GM19193 (cell line): ENCODE data around the gene LIME1.

Source experiments
- POLR2A ChIP-seq: IDR thresholded peaks from 4 replicates; pipeline ENCODE4 v1.6.1; 2011; ENCODE audit not compliant: insufficient read depth, insufficient read length; ENCODE audit errors: extremely low read depth

The LIME1 gene

GRCh38 chr20:63694584-63695423, 41.7 kb upstream of the LIME1 start:
- no peak for TF ChIP-seq POLR2A

- TF ChIP-seq POLR2A, result no peak
Measured at GRCh38 chr20:63695424-63696305, 40.8 kb upstream of the LIME1 start.

- no peak for TF ChIP-seq POLR2A
Measured at GRCh38 chr20:63696306-63696627, 40.2 kb upstream of the LIME1 start.

- TF ChIP-seq POLR2A, result peak; percentile 48
Measured at GRCh38 chr20:63696628-63697356, 39.7 kb upstream of the LIME1 start, which contains the start of gene TNFRSF6B. Gene TNFRSF6B, plus strand, starts transcription at chr20:63696652. Its CDS starts 116 bp downstream, at chr20:63696768.

- no peak for TF ChIP-seq POLR2A
Measured at GRCh38 chr20:63697357-63697867, 39.1 kb upstream of the LIME1 start.

- peak; percentile 29 for TF ChIP-seq POLR2A
Measured at GRCh38 chr20:63697868-63698545, 38.5 kb upstream of the LIME1 start.

- TF ChIP-seq POLR2A, result no peak
Measured at GRCh38 chr20:63698739-63699465, 37.6 kb upstream of the LIME1 start.

GRCh38 chr20:63699466-63700198, 36.8 kb upstream of the LIME1 start:
- TF ChIP-seq POLR2A, result no peak

GRCh38 chr20:63700199-63701050, 36.0 kb upstream of the LIME1 start:
- no peak for TF ChIP-seq POLR2A

GRCh38 chr20:63701051-63701328, 35.5 kb upstream of the LIME1 start:
- no peak for TF ChIP-seq POLR2A

- TF ChIP-seq POLR2A, result no peak
Measured at GRCh38 chr20:63701329-63702035, 35.0 kb upstream of the LIME1 start.
